GM23338 (cell line): ENCODE data around the gene FNDC3A. TPM values are rescaled to one million over a fixed set of nuclear protein-coding genes. Genes with fewer than 3 reads are reported as not detected.

Experiments used
- ATAC-seq: fragments of 200-7000 bp; cut with Tn5 transposase; 3 replicates; pipeline ENCODE4 v1.9.1; 2020
- DNase-seq: peaks from one replicate; pipeline ENCODE4 v3.0.0-alpha.2; 2015; ENCODE audit warnings: low spot score
- H2AFZ ChIP-seq: fragments of 200-600 bp; sonication (generic); 2 replicates; pipeline ENCODE4 v1.8.0; 2016; ENCODE audit warnings: antibody characterized with exemption, mild to moderate bottlenecking, moderate library complexity
- H3F3A ChIP-seq: fragments of 200-600 bp; sonication (generic); replicated peaks from 2 replicates; pipeline ENCODE4 v1.8.0; 2017; ENCODE audit warnings: antibody characterized with exemption, mixed run types, low read depth
- H3K27ac ChIP-seq: fragments of 200-600 bp; sonication (generic); 2 replicates; pipeline ENCODE4 v1.6.1; 2016; ENCODE audit warnings: low read depth
- H3K27me3 ChIP-seq: fragments of 200-600 bp; sonication (generic); 2 replicates; pipeline ENCODE4 v1.8.0; 2016; ENCODE audit warnings: mild to moderate bottlenecking, mixed run types, moderate library complexity; ENCODE audit not compliant: insufficient read depth
- H3K36me3 ChIP-seq: fragments of 200-600 bp; sonication (generic); 2 replicates; pipeline ENCODE4 v1.8.0; 2016; ENCODE audit warnings: mild to moderate bottlenecking; ENCODE audit not compliant: insufficient read depth
- H3K4me1 ChIP-seq: fragments of 200-600 bp; sonication (generic); 2 replicates; pipeline ENCODE4 v1.8.0; 2016; ENCODE audit warnings: mild to moderate bottlenecking, moderate library complexity; ENCODE audit not compliant: insufficient read depth
- H3K4me2 ChIP-seq: fragments of 200-600 bp; sonication (generic); 2 replicates; pipeline ENCODE4 v1.7.1; 2017; ENCODE audit warnings: mixed run types
- H3K4me3 ChIP-seq: fragments of 200-600 bp; sonication (generic); 2 replicates; pipeline ENCODE4 v1.6.1; 2016; ENCODE audit warnings: mixed run types
- H3K79me2 ChIP-seq: fragments of 200-600 bp; sonication (generic); replicated peaks from 2 replicates; pipeline ENCODE4 v1.8.0; 2017; ENCODE audit warnings: mild to moderate bottlenecking; ENCODE audit not compliant: insufficient read depth
- H3K9me2 ChIP-seq: fragments of 200-600 bp; sonication (generic); 2 replicates; pipeline ENCODE4 v1.8.0; 2017; ENCODE audit not compliant: insufficient read depth
- H4K20me1 ChIP-seq: fragments of 200-600 bp; sonication (generic); replicated peaks from 2 replicates; pipeline ENCODE4 v1.8.0; 2017; ENCODE audit warnings: mild to moderate bottlenecking; ENCODE audit not compliant: insufficient read depth
- H3K27ac Mint-ChIP-seq: 2 replicates; pipeline ENCODE4 v1.8.0; 2020; ENCODE audit warnings: inconsistent platforms, mild to moderate bottlenecking, moderate library complexity, mixed read lengths
- H3K27me3 Mint-ChIP-seq: 3 replicates; pipeline ENCODE4 v1.8.0; 2022; ENCODE audit warnings: low read depth, mild to moderate bottlenecking, moderate library complexity, mixed read lengths, inconsistent platforms; ENCODE audit not compliant: insufficient read depth, poor library complexity
- H3K36me3 Mint-ChIP-seq: 3 replicates; pipeline ENCODE4 v1.8.0; 2021; ENCODE audit warnings: low read depth, mild to moderate bottlenecking, inconsistent platforms, moderate library complexity, mixed read lengths
- H3K4me1 Mint-ChIP-seq: 3 replicates; pipeline ENCODE4 v1.8.0; 2020; ENCODE audit warnings: mild to moderate bottlenecking, inconsistent platforms, mixed read lengths
- H3K4me3 Mint-ChIP-seq: 3 replicates; pipeline ENCODE4 v1.8.0; 2021; ENCODE audit warnings: moderate library complexity, mild to moderate bottlenecking, inconsistent platforms, mixed read lengths
- H3K9me3 Mint-ChIP-seq: 3 replicates; pipeline ENCODE4 v1.8.0; 2020; ENCODE audit warnings: moderate library complexity, mild to moderate bottlenecking, inconsistent platforms, mixed read lengths
- CREB1 ChIP-seq: fragments of 250-450 bp; sonication (Bioruptor Pico); IDR thresholded peaks from 2 replicates; pipeline ENCODE4 v1.5.0; 2020; ENCODE audit warnings: low read depth, mild to moderate bottlenecking, moderate library complexity
- ETS1 ChIP-seq: IDR thresholded peaks from 2 replicates; pipeline ENCODE4 v1.6.1; 2016; ENCODE audit warnings: antibody characterized with exemption
- EZH2 ChIP-seq: fragments of 200-600 bp; sonication (generic); IDR thresholded peaks from one replicate; pipeline ENCODE4 v1.8.0; 2017; ENCODE audit warnings: antibody characterized with exemption, mild to moderate bottlenecking, low read depth; ENCODE audit not compliant: unreplicated experiment
- JUNB ChIP-seq: IDR thresholded peaks from one replicate; pipeline ENCODE4 v1.6.1; 2016; ENCODE audit warnings: antibody characterized with exemption; ENCODE audit not compliant: unreplicated experiment
- POLR2AphosphoS5 ChIP-seq: IDR thresholded peaks from 2 replicates; pipeline ENCODE4 v1.6.1; 2016; ENCODE audit warnings: antibody characterized with exemption, low read depth
- REST ChIP-seq: IDR thresholded peaks from one replicate; pipeline ENCODE4 v1.6.1; 2018; ENCODE audit warnings: antibody characterized with exemption; ENCODE audit not compliant: unreplicated experiment
- STAT1 ChIP-seq: IDR thresholded peaks from one replicate; pipeline ENCODE4 v1.6.1; 2016; ENCODE audit warnings: antibody characterized with exemption; ENCODE audit not compliant: unreplicated experiment
- ZNF114 ChIP-seq: fragments of 250-450 bp; sonication (Bioruptor Pico); IDR thresholded peaks from 2 replicates; pipeline ENCODE4 v1.5.0; 2020; ENCODE audit warnings: mild to moderate bottlenecking, moderate library complexity
- ZNF331 ChIP-seq: fragments of 250-450 bp; sonication (Bioruptor Pico); IDR thresholded peaks from 2 replicates; pipeline ENCODE4 v1.5.0; 2020; ENCODE audit warnings: low read depth, mild to moderate bottlenecking, moderate library complexity
- ZNF462 ChIP-seq: fragments of 250-450 bp; sonication (Bioruptor Pico); IDR thresholded peaks from 2 replicates; pipeline ENCODE4 v1.5.0; 2020; ENCODE audit warnings: mild to moderate bottlenecking, moderate library complexity
- polyA plus RNA-seq: library from polyadenylated mRNA; unstranded; fragments of >200 nt; fragmentation: Nextera tagmentation; extraction: Ambion mirVana; gene quantifications from 2 replicates; pipeline ENCODE4 v1.2.1, GENCODE V29; 2016
- total RNA-seq: library from RNA; depleted of rRNA; stranded (reverse); fragments of >200 nt; shearing (Covaris generic); gene quantifications from 2 replicates; pipeline ENCODE4 v1.2.3, GENCODE V29; 2014

Gene FNDC3A
- total and polyA plus RNA-seq, 2 experiments from 2014 or later, result 10.3 to 31.1 TPM

GRCh38 chr13:48998641-48999292 is 23.1 kb downstream of the FNDC3A start:
- Histone ChIP-seq H4K20me1 (no peaks in the 10 kb centered on the region), H3K27ac (no peak overlapping the region), H3K27me3 (no peaks in the 10 kb centered on the region), H2AFZ (no peak overlapping the region), H3K9me2 (peaks cover 4% of the 10 kb centered on the region; the same call in 1 of the 2 replicates), H3K4me1 (peaks cover 1% of the 10 kb centered on the region), H3F3A (no peaks in the 10 kb centered on the region), H3K36me3 (peaks cover 12% of the 10 kb centered on the region), H3K4me3 (no peak overlapping the region), H3K79me2 (peaks cover 79% of the 10 kb centered on the region), H3K4me2 (no peak overlapping the region)
- ATAC-seq, result no peak
- Mint-ChIP-seq H3K4me3 (no peak overlapping the region), H3K27me3 (peaks cover 3% of the 10 kb centered on the region), H3K27ac (no peak overlapping the region), H3K36me3 (peaks cover 52% of the 10 kb centered on the region), H3K4me1 (peaks cover 10% of the 10 kb centered on the region), H3K9me3 (peaks cover 32% of the 10 kb centered on the region)
- no peak for TF ChIP-seq JUNB
- no peak for TF ChIP-seq STAT1
- no peak for TF ChIP-seq ETS1
- TF ChIP-seq EZH2, result no peak
- no peak for TF ChIP-seq ZNF114 (CRISPR knock-in tag)
- TF ChIP-seq ZNF331, result no peak
- TF ChIP-seq ZNF462 (CRISPR knock-in tag), result no peak
- no peak for TF ChIP-seq POLR2AphosphoS5
- TF ChIP-seq CREB1 (CRISPR knock-in tag), result no peak
- no peak for TF ChIP-seq REST
- DNase-seq, result no peak
